GM19240 (cell line): ENCODE measurements around the gene BCL2L2.

Experiments used
- DNase-seq: peaks from one replicate; pipeline ENCODE4 v3.0.0; 2011; ENCODE audit warnings: low spot score; ENCODE audit not compliant: insufficient read length

The BCL2L2 gene

GRCh38 chr14:23355871-23356435, 49.3 kb downstream of the BCL2L2 start:
- DNase-seq, result no peak

DNA sequence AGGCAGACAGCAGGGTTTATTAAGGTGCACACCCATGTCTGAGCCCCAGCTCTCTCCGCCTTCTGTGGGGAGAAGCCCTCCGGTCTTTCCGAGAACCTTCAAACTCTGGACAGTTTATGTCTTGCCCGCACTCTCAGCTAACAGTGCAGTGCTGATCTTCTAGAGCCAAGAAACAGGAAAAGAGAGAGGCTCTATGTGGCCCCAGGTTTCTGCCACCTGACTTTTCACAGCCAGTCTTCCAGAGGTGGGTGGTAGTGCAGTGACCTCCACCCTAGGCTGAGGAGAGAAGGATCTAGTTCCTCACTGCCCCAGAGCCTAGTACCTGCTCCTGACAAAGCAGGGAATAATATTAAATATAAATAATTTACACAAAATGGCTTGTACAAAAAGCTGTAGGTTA, 50.0 kb downstream of the BCL2L2 start:
- no peak for DNase-seq

GRCh38 chr14:23357261-23357660, 50.6 kb downstream of the BCL2L2 start:
- no peak for DNase-seq

DNA sequence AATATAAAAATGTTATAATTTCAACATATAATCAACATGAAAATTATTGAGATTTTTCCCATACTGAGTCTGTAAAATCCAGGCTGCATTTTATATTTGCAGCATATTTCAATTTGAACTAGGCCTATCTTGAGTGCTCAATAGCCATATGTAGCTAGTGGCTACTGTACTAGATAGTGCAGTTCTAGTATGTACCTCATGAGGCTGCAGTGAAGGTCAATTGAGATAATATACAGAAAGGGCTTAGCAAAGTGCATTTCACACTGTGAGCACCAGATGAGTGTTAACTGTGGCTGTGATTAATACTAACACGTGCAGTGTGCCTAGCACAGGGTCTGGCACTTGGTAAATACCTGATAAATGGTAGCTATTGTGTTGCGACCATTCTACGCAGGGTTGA, 51.4 kb downstream of the BCL2L2 start:
- no peak for DNase-seq

- DNase-seq, result no peak
These were observed 52.0 kb downstream of the BCL2L2 start for GRCh38 chr14:23358553-23359166.

DNA sequence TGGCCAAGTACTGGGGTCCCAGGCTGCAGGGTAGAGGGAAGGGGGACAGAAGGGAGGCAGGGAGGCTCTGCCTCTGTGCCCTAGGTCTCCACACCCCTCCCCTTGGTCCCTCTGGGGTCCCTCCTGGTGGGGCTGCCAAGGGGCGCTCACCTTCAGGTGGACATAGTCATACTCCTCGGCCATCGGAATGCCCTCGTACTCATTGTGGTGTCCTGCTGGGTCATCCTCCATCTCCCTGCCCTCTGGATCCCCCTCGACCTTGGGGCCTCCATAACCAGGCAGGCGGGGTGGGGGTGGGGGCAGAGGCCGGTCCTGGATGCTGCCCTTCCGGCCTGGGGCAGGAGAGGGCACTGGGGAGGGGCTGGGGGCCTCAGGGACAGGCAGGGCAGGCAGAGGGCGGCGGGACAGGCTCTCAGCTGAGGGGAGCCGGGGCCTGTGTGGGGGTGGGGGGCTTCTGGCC, 52.6 kb downstream of the BCL2L2 start:
- DNase-seq, result no peak

DNA sequence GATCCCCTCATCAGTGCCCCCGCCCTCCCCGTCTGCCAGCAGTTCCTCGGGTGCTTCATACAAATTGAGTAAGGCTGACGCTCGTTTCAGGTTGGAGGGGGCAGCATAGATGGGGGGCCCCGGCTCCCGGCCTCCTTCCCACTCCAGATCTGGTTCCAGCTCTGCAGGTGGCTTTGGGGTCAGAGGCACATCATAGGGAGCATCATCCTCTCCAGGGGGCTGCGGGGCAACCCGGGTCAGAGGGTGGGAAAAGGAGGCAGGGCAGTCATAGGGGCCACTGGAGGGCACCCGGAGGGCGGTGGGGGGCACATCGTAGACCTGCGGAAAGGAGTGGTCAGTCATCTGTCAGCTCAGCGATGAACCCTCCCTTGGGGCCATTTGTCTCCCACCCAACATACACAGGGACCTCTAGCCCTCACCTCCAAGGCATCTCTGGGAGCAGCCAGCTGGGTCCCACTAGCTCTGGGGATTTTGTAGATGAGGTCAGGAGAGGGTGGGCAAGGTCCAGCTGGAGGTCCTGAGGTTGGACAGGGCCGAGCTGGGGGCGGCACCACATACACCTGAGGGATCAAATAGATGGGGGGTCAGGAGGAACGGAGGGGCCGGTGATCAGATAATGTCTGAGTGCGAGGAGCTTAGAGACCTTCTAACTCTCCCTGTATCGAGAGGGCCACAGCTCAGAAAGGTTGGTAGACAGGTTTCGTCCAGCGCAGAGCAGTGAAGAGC, 53.3 kb downstream of the BCL2L2 start:
- DNase-seq, result no peak

DNA sequence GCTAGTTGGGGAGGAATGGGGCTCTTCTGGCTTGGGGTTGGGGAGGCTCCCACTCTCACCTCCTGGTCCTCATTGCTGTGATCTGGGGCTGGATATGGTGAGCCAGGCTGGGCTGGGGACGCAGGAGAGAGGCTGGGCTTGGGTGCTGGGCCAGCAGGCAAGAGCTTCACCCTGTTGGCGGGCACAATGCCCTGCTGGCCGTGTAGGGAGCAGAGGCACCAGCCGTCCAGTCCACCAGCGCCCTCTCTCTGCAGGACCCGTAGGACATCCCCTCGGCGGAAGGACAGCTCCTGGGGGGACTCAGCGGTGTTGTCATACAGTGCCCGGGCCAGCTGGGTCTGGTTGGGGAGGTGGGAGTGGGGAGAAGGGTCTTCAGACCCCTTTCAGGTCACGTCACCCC, 53.9 kb downstream of the BCL2L2 start:
- DNase-seq, result no peak

GRCh38 chr14:23361320-23361719, 54.7 kb downstream of the BCL2L2 start:
- DNase-seq, result peak; percentile 38
